Chondrocyte (in vitro differentiated cells): ENCODE measurements around the gene CYTH3. TPM values are rescaled to one million over a fixed set of nuclear protein-coding genes. Genes with fewer than 3 reads are reported as not detected.

ENCODE experiments used
- DNase-seq: peaks from one replicate; pipeline ENCODE4 v3.0.0; 2021; ENCODE audit warnings: mixed read lengths, low spot score
- H3K27ac Mint-ChIP-seq: one replicate; pipeline ENCODE4 v1.8.0; 2021; ENCODE audit warnings: mild to moderate bottlenecking, moderate library complexity, mixed read lengths; ENCODE audit not compliant: unreplicated experiment
- H3K27me3 Mint-ChIP-seq: 2 replicates; pipeline ENCODE4 v1.8.0; 2021; ENCODE audit warnings: low read depth, mixed read lengths
- H3K36me3 Mint-ChIP-seq: 2 replicates; pipeline ENCODE4 v1.8.0; 2021; ENCODE audit warnings: low read depth, mixed read lengths
- H3K4me1 Mint-ChIP-seq: 2 replicates; pipeline ENCODE4 v1.8.0; 2021; ENCODE audit warnings: low read depth, mild to moderate bottlenecking, mixed read lengths
- H3K4me3 Mint-ChIP-seq: one replicate; pipeline ENCODE4 v1.8.0; 2021; ENCODE audit warnings: mild to moderate bottlenecking, moderate library complexity, mixed read lengths; ENCODE audit not compliant: unreplicated experiment
- H3K9me3 Mint-ChIP-seq: 2 replicates; pipeline ENCODE4 v1.8.0; 2021; ENCODE audit warnings: low read depth, mixed read lengths
- total RNA-seq: library from RNA; stranded (reverse); gene quantifications from 3 replicates; pipeline ENCODE4 v1.2.1, GENCODE V29; 2021
- TF ChIP-seq, protein P1 (sequence below): fragments of 200-600 bp; sonication (generic); IDR thresholded peaks from 2 replicates; pipeline ENCODE4 v1.5.0; 2021; ENCODE audit warnings: antibody characterized with exemption, mild to moderate bottlenecking, moderate library complexity

Gene CYTH3
- total RNA-seq, 1 donor from 2014 or later: 58.4 TPM

DNA sequence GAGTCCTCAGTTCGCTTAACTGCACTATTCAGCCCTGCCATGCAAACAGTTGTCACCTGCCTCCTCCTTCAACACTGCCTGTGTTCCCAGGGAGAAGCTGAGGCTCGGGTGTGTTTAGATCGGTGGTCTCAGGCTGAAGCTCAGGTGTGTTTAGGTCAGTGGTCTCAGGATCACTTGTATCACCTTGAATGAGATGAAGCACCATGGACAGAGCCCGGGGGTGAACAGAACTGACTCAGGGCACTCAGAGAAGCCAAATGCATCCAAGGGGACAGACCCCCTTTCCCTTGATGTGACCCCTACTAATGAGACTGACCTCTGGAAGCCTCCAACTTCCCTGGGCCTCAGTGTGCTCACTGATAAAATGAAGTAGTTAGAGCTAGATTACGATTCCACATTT lies 84.0 kb downstream of the CYTH3 start:
- TF ChIP-seq, protein P1, sequence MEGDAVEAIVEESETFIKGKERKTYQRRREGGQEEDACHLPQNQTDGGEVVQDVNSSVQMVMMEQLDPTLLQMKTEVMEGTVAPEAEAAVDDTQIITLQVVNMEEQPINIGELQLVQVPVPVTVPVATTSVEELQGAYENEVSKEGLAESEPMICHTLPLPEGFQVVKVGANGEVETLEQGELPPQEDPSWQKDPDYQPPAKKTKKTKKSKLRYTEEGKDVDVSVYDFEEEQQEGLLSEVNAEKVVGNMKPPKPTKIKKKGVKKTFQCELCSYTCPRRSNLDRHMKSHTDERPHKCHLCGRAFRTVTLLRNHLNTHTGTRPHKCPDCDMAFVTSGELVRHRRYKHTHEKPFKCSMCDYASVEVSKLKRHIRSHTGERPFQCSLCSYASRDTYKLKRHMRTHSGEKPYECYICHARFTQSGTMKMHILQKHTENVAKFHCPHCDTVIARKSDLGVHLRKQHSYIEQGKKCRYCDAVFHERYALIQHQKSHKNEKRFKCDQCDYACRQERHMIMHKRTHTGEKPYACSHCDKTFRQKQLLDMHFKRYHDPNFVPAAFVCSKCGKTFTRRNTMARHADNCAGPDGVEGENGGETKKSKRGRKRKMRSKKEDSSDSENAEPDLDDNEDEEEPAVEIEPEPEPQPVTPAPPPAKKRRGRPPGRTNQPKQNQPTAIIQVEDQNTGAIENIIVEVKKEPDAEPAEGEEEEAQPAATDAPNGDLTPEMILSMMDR: no peak
- Mint-ChIP-seq H3K4me3 (no peak overlapping the region), H3K9me3 (no peaks in the 10 kb centered on the region), H3K27ac (no peak overlapping the region), H3K27me3 (no peaks in the 10 kb centered on the region), H3K4me1 (peaks cover 14% of the 10 kb centered on the region), H3K36me3 (peaks cover 29% of the 10 kb centered on the region)
- no peak for DNase-seq

DNA sequence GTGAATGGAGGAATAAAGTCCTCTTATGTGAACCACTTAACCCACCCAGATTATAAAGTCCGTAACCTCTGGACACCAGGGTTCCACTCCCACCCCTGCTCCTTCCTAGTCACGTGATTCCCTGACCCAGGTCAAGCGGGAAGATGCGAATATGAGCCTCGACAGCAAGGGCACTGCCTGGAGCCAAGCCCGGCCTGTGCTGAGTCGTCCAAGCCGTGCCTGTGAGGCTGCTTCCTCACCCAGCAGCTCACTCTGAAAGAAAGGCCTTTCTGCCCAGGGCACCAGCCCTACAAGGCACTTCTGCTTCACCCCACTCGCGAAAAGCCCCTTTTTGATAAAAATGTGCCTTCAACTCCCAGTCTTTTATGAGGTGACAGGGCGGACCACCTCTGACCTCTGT lies 85.8 kb downstream of the CYTH3 start:
- Mint-ChIP-seq H3K4me3 (no peak overlapping the region), H3K4me1 (peaks cover 15% of the 10 kb centered on the region), H3K36me3 (peaks cover 35% of the 10 kb centered on the region), H3K27me3 (no peaks in the 10 kb centered on the region), H3K9me3 (no peaks in the 10 kb centered on the region), H3K27ac (no peak overlapping the region)
- DNase-seq: no peak
- TF ChIP-seq, protein P1: no peak

DNA sequence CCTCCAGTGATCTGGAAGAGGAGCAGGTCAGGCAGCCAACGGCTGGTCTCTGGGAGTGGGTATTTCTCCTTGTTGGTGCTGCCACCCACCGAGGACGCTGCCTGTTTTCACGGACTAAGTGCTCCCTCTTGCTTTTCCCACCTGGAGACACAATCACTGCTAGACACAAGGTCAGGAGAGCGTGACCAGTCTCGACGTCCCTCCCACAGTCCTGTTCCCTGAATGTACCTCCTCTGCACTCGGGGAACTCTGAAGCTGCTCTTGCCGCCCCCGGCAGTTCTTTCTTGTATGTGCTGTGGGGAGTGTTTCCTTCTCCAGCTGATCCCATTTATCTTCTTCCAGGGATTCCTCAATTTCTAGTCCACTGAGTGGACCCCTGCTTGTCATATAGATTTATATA lies 89.4 kb downstream of the CYTH3 start:
- DNase-seq: no peak
- peaks cover 20% of the 10 kb centered on the region for H3K4me1 Mint-ChIP-seq
- no peak overlapping the region for H3K27ac Mint-ChIP-seq
- no peaks in the 10 kb centered on the region for H3K27me3 Mint-ChIP-seq
- peaks cover 34% of the 10 kb centered on the region for H3K36me3 Mint-ChIP-seq
- no peaks in the 10 kb centered on the region for H3K9me3 Mint-ChIP-seq
- no peak overlapping the region for H3K4me3 Mint-ChIP-seq
- TF ChIP-seq, protein P1: no peak

DNA sequence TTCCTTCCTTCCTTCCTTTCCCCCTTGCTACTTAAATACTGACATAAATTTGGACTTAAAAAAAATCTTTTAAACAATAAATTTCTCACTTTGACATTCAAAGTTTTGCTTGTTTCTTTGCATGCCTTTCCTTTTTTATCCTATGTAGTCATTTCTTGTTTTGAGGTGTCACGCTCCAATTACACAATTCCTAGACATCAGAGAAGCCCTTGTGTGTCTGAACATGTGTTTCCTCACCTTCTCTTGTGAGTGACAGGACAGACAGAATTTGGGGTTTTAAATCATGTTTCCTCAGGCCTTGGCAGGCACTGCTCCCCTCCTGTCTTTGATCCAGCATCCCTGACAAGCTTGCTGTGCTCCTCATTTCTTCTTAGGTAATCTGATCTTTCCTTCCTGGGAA lies 91.3 kb downstream of the CYTH3 start:
- H3K36me3 Mint-ChIP-seq: peaks cover 22% of the 10 kb centered on the region
- peaks cover 25% of the 10 kb centered on the region for H3K4me1 Mint-ChIP-seq
- H3K9me3 Mint-ChIP-seq: no peaks in the 10 kb centered on the region
- TF ChIP-seq, protein P1: no peak
- no peak overlapping the region for H3K4me3 Mint-ChIP-seq
- DNase-seq: no peak
- no peak overlapping the region for H3K27ac Mint-ChIP-seq
- no peaks in the 10 kb centered on the region for H3K27me3 Mint-ChIP-seq

DNA sequence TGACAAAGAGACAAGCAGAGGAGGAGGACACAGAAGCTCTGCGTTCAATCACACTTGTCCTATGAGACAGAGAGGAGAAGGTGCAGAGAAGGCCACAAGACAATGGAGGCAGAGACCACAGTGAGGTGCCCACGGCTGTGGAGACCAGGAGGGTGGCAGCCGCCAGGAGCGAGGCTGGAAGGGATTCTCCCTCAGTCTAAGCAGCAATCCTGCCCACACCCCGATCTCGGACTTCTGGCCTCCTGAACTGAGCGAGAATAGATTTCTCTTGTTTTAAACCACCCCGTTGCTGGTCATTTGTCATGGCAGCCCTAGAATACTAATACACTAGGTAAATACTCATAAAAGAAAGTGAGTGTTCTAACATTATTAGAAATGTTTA lies 92.1 kb downstream of the CYTH3 start:
- no peak for DNase-seq
- TF ChIP-seq, protein P1: no peak
- H3K4me3 Mint-ChIP-seq: no peak overlapping the region
- no peaks in the 10 kb centered on the region for H3K27me3 Mint-ChIP-seq
- H3K36me3 Mint-ChIP-seq: peaks cover 20% of the 10 kb centered on the region
- H3K4me1 Mint-ChIP-seq: peaks cover 31% of the 10 kb centered on the region
- H3K9me3 Mint-ChIP-seq: no peaks in the 10 kb centered on the region
- H3K27ac Mint-ChIP-seq: no peak overlapping the region
